Measurements from ENCODE around the gene C9orf50.
"Not testable (repeated sequence)": the region's sequence is repeated elsewhere in the genome, so short reads cannot be mapped to it uniquely, and the experiment has no call there.

The C9orf50 gene

DNA sequence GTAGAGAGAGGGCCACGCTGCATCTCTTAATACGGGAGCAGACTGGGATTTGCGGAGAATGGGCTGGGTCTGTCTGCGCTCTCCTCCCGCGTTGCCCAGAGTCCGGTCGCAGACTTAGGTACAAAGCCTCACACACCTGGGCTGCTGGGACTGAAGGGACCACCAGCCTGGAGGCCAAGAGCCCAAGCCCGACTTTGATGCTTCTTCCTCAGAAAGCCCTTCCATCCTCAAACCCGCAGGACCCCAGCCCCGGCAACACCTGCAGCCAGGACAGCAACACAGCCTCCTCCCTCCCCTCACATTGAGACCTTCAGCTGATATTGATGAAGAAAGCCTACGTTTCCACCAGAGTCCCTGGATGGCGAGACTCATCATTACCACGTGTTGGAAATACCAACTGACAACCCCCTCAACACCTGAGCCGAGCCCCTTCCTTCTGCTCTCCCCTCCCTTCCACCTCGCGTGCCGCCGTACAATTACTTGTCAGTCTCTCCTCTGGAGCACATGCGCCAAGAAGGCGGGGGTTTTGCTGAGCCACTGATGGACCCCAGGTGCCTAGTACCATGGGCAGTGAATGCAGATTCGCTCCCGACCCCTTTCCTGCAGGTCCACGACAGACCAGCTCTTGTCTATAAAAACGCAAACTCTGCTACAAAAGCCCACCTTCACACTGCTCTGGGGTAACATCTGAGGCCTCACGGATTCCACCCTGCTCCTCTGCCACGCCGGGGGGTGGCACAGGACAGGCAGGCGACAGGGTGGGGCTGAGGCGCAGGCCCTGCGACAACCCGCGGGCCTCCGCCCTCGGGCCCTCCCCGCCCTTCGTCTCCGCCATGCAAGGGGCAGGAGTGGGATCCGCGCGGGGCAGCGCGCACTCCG is 20.2 kb upstream of the C9orf50 start:
- Histone ChIP-seq H3K36me3 (ENCODE audit: insufficient read depth, low read length) (peaks cover 2% of the 10 kb centered on the region; the same call in 1 of the 2 replicates), H3K9me3 (ENCODE audit: control insufficient read depth, insufficient read depth, low read length) (no peaks in the 10 kb centered on the region), H3K9ac (ENCODE audit: low read depth, low read length) (peak overlapping the region; percentile 87), H3K4me1 (ENCODE audit: insufficient read depth, low read length) (no peaks in the 10 kb centered on the region)

DNA sequence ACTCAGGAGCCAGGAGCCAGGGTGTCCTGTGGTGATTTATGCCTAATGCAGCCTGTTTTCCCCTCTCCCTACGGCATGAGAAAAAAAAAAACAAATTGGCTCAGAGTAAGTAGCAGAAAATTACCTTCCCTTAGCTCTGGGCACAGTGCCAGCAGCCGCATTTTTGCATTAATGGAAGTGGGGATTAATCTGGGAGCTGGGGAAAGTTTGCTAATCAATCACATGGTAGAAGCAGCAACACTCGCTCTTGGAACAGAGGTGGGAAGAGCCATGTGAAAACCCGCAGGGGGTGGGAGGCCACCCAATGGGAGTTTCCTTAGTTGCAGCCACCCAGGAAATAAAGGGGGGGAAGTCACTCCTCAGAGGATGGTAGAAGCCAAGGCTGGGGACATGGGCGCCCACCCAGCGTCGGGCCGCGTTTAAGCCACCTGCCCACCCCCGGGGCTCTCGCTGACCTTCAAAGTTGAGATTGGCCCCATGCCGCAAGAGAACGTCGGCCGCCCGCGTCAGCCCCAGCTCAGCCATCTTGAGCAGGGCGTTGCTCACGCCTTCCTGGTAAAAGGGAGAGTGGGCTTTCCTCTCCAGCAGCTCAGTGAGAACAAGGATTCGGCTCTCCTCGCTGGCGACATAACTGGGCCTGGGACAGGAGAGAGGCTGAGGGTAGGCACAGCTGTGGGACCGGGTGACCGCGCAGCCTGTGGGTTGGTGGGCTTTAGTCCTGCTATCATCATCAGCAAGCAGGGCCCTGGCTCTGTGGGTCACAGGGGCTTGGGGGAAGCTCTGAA is 19.4 kb upstream of the C9orf50 start:
- Histone ChIP-seq H3K4me1 (ENCODE audit: insufficient read depth, low read length) (no peaks in the 10 kb centered on the region), H3K9me3 (ENCODE audit: control insufficient read depth, insufficient read depth, low read length) (no peaks in the 10 kb centered on the region), H3K36me3 (ENCODE audit: insufficient read depth, low read length) (peaks cover 2% of the 10 kb centered on the region; the same call in 1 of the 2 replicates), H3K9ac (ENCODE audit: low read depth, low read length) (no peak overlapping the region)

DNA sequence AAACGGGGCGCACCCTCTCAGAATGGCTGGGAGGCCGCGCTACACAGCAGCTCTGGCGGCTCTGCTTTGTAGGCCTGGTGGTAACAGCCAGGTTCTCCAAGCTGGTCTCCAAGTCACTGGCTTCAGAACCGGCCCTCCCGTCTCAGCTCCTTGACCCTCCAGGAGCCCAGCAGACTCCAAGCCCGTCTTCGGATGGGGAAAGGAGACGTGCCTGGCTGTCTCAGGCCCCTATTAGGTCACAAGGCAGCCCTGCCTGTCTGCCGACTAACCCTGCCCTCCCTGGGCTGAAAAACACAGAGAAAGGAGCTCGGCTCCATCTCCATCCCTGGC is 18.8 kb upstream of the C9orf50 start:
- no peaks in the 10 kb centered on the region for H3K4me1 ChIP-seq (ENCODE audit: insufficient read depth, low read length)
- H3K9ac ChIP-seq (ENCODE audit: low read depth, low read length) = no peak overlapping the region
- H3K36me3 ChIP-seq (ENCODE audit: insufficient read depth, low read length) = peaks cover 4% of the 10 kb centered on the region
- H3K9me3 ChIP-seq (ENCODE audit: control insufficient read depth, insufficient read depth, low read length) = no peaks in the 10 kb centered on the region

DNA sequence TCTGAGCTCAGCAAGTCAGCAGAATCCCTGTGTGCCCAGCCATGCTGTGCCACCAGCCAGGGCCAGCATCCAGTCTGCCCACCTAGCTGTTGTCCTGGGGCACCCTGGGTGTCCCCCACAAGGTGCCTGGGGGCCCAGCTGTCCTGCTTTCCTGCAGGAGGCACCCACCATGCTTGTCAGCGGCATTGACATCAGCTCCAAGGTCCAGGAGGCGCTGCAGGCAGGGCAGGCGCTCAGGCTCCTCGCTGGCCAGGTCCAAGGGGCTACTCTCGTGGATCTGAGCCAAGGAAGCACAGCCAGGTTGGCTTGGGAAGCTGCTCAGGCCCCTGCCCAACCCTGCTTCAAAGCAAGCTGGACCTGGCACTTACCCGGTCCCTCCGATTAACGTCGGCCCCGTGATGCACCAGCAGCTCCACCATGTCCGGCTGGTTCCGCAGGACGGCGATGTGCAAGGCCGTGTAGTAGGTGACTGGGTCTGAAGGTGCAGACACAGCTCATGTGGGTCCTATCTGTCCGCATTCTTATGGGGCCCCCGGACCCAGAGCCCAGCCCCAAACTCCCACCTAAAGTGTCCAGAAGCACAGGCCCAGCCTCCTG is 18.2 kb upstream of the C9orf50 start:
- peaks cover 8% of the 10 kb centered on the region for H3K36me3 ChIP-seq (ENCODE audit: insufficient read depth, low read length)
- no peak overlapping the region for H3K9ac ChIP-seq (ENCODE audit: low read depth, low read length)
- no peaks in the 10 kb centered on the region for H3K4me1 ChIP-seq (ENCODE audit: insufficient read depth, low read length)
- no peaks in the 10 kb centered on the region for H3K9me3 ChIP-seq (ENCODE audit: control insufficient read depth, insufficient read depth, low read length)

DNA sequence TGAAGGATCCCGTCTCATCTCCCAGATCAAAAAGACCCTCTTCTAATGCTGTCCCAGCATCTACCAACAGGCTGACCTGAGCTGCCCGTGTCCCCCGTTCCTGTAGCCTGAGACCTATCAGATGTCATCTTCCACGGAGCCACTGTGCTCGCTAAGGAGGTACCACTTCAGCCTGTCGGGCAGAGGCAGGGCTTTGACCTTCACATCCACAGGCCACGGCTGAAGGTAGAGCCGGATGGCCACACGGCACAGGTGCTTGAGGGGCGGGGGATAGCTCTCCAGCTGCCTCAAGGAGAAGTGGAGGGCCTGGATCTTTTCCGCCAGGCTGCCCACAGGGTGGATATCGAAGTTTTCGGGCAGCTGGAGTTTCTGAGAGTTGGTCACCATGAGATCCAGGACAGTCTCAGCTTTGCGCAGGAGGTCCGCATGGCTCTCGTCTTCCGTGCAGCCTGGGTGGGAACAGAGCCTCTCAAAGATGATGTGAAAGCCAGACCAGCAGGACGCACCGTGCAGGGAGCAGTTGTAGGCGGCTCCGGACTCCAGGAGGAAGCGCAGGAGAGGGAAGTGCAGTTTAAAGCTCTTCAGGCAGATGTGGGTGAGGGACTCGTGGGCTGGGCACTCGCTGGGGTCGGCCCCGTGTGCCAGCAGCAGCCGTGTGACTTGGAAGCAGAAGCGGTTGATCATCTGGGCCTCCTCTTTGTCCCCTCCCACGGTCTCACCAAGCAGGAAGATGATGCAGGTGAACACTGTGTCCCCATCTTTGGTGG is 17.0 kb upstream of the C9orf50 start:
- H3K36me3 ChIP-seq (ENCODE audit: insufficient read depth, low read length) = peaks cover 10% of the 10 kb centered on the region
- no peak overlapping the region for H3K9ac ChIP-seq (ENCODE audit: low read depth, low read length)
- H3K4me1 ChIP-seq (ENCODE audit: insufficient read depth, low read length) = no peaks in the 10 kb centered on the region
- no peaks in the 10 kb centered on the region for H3K9me3 ChIP-seq (ENCODE audit: control insufficient read depth, insufficient read depth, low read length)

DNA sequence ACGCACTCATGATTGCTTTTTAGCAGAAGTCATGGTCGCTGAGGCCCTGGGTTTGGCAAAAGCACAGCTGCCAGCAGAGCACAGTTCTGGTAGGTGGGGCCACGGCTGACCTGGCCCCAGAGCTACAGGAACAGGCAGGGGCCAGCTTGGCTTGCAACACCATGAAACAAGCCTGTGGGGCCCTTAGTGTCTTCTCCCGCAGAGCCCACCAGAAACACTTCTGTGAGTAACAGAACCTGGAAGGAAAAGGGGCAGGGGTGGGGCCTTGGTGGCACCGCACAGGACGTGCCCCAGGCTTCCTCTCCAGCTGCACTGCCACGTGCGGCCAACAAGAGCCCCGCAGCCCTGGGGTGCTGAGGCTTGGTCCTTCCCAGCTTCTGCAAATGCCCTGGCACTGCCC is 16.2 kb upstream of the C9orf50 start:
- H3K9ac ChIP-seq (ENCODE audit: low read depth, low read length) = no peak overlapping the region
- H3K4me1 ChIP-seq (ENCODE audit: insufficient read depth, low read length) = no peaks in the 10 kb centered on the region
- H3K36me3 ChIP-seq (ENCODE audit: insufficient read depth, low read length) = peaks cover 13% of the 10 kb centered on the region
- no peaks in the 10 kb centered on the region for H3K9me3 ChIP-seq (ENCODE audit: control insufficient read depth, insufficient read depth, low read length)

DNA sequence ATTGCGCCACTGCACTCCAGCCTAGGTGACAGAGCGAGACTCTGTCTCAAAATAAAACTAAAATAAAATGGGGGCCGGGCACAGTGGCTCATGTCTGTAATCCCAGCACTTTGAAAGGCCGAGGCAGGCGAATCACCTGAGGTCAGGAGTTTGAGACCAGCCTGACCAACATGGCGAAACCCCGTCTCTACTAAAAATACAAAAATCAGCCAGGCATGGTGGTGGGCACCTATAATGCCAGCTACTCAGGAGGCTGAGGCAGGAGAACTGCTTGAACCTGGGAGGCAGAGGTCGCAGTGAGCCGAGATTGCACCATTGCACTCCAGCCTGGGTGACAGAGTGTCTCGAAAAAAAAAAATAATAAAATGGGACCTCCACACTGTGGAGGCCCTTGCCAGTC is 15.4 kb upstream of the C9orf50 start:
- not testable (repeated sequence) for H3K4me1 ChIP-seq (ENCODE audit: insufficient read depth, low read length); H3K9me3 ChIP-seq (ENCODE audit: control insufficient read depth, insufficient read depth, low read length); H3K9ac ChIP-seq (ENCODE audit: low read depth, low read length)
- peaks cover 13% of the 10 kb centered on the region for H3K36me3 ChIP-seq (ENCODE audit: insufficient read depth, low read length)

DNA sequence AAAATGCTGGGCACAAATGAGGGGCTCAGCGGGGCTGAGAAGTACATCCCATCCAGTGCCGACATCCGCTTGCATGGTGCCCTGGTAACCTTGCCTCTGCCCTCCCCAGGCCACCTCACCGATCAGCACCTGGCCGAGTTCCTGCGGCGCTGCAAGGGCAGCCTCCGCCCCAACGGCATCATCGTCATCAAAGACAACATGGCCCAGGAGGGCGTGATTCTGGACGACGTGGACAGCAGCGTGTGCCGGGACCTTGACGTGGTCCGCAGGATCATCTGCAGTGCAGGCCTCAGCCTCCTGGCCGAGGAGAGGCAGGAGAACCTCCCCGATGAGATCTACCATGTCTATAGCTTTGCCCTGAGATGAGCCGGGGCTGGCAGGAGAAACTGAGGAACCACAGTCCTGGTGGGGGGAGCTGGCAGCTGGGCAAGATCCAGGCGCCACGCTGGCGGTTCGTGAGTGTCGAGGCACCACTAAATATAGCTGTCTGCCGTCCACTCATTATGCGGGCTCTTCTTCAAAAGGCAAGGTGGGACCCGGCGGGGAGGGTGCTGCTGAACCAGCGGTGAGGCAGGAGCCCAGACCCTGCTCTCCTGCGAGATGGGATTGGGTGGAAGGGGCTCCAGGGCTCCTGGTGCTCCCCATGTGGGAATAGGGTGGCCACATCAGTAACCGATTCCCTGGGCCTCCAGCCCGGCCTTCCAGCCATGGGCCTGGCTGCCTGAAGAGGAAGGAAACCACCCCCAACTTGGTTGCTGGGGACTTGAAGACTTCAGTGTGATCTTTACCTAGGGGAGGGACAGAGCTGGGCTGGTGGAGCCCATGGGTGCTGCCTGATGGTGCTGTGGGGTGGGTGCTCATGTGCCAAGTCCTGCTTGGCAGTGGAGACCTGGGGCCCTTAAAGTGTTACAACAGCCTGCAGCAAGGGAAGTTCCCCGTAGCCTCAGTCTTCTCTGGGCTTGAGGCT is 14.5 kb upstream of the C9orf50 start:
- Histone ChIP-seq H3K36me3 (ENCODE audit: insufficient read depth, low read length) (peaks cover 13% of the 10 kb centered on the region), H3K4me1 (ENCODE audit: insufficient read depth, low read length) (peaks cover 1% of the 10 kb centered on the region; the same call in 1 of the 2 replicates), H3K9me3 (ENCODE audit: control insufficient read depth, insufficient read depth, low read length) (no peaks in the 10 kb centered on the region), H3K9ac (ENCODE audit: low read depth, low read length) (no peak overlapping the region)

DNA sequence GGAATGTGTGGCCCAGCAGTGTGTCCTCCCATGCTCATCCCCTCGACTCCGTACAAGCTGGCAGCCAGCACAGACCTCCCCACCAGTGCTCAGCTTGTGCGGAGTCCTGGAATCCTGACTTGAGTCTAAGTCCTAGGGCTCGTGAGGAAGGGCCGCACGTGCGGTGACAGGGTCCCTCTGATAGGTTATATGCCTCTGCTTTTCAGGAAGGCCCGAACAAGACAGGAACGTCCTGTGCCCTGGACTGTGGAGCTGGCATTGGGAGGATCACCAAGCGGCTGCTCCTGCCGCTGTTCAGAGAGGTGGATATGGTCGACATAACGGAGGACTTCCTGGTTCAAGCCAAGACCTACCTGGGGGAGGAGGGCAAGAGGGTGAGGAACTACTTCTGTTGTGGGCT is 12.9 kb upstream of the C9orf50 start:
- Histone ChIP-seq H3K9ac (ENCODE audit: low read depth, low read length) (no peak overlapping the region), H3K36me3 (ENCODE audit: insufficient read depth, low read length) (peaks cover 13% of the 10 kb centered on the region), H3K4me1 (ENCODE audit: insufficient read depth, low read length) (peaks cover 6% of the 10 kb centered on the region; the same call in 1 of the 2 replicates), H3K9me3 (ENCODE audit: control insufficient read depth, insufficient read depth, low read length) (no peaks in the 10 kb centered on the region)

DNA sequence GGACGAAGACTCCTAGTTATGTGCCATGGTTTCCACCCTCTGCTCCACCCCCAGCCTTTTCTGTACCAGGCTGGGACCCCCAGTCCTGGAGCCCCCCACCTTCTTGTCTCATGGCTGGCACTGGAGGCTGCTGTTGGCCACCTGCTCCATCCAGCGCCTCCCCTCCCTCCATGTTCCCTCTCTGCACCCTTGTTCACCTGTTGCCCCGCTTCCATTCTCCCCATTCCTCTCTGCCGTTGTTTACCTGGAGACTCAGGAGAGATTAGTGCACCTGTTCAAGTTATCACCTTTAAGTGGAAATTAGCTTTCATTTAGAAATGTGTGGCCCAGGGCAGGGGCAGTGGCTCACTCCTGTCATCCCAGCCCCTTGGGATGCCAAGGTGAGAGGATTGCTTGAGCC is 12.3 kb upstream of the C9orf50 start:
- no peaks in the 10 kb centered on the region for H3K9me3 ChIP-seq (ENCODE audit: control insufficient read depth, insufficient read depth, low read length)
- no peak overlapping the region for H3K9ac ChIP-seq (ENCODE audit: low read depth, low read length)
- H3K4me1 ChIP-seq (ENCODE audit: insufficient read depth, low read length) = peaks cover 6% of the 10 kb centered on the region; the same call in 1 of the 2 replicates
- H3K36me3 ChIP-seq (ENCODE audit: insufficient read depth, low read length) = peaks cover 13% of the 10 kb centered on the region

DNA sequence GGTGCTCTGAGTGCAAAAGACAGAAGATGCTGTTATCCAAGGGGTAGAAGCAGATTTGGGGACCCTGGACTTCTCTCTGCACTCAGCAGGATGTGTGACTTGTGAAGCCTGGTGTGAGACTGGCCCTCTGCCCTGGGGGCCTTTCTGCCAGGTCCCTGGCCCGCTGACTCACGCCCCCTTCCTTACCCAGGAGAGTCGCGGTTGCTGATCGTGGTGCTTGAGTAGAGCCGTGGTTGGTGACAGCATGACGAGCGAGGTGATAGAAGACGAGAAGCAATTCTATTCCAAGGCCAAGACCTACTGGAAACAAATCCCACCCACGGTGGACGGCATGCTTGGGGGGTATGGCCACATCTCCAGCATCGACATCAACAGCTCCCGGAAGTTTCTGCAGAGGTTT is 11.6 kb upstream of the C9orf50 start:
- Histone ChIP-seq H3K9me3 (ENCODE audit: control insufficient read depth, insufficient read depth, low read length) (no peaks in the 10 kb centered on the region), H3K4me1 (ENCODE audit: insufficient read depth, low read length) (peaks cover 6% of the 10 kb centered on the region; the same call in 1 of the 2 replicates), H3K36me3 (ENCODE audit: insufficient read depth, low read length) (peaks cover 11% of the 10 kb centered on the region; the same call in 1 of the 2 replicates), H3K9ac (ENCODE audit: low read depth, low read length) (no peak overlapping the region)

DNA sequence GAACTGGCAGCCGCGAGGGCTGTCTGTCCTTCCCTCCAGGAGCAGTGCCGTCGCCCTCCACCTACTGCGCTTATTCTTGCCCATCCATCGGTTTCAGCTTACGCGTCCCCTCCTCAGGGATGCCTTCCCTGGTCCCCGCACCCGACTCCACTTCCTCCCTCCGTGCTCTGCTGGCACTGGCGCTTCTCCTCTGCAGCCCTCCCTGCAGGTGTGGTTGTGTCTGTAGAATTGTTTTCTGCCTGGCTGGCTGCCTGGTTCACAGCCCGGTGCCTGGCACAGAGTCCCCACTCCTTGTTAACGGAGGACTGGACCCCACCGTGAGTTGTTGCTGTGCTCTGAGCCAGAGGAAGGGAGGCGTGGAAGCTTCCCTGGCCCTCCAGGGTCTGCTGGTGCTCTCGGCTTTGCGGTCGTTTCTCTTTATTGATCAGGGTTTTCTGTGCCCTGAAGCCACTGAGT is 10.8 kb upstream of the C9orf50 start:
- H3K36me3 ChIP-seq (ENCODE audit: insufficient read depth, low read length) = peaks cover 11% of the 10 kb centered on the region; the same call in 1 of the 2 replicates
- H3K9ac ChIP-seq (ENCODE audit: low read depth, low read length) = no peak overlapping the region
- H3K9me3 ChIP-seq (ENCODE audit: control insufficient read depth, insufficient read depth, low read length) = no peaks in the 10 kb centered on the region
- peaks cover 11% of the 10 kb centered on the region; the same call in 1 of the 2 replicates for H3K4me1 ChIP-seq (ENCODE audit: insufficient read depth, low read length)
